ENCODE measurements around the gene CDH26.

- TF ChIP-seq CTCF (conservative IDR thresholded peaks at IDR 0.05 in 1 of 2, IDR thresholded peaks at IDR 0.05 in 1 of 2; ENCODE audit: extremely low read depth in 1 of 2, insufficient read depth in 1 of 2, low read depth in 1 of 2, low read length in 2 of 2) (no peak), EZH2 (IDR thresholded peaks at IDR 0.05; ENCODE audit: borderline replicate concordance, low read length) (no peak)
Measured at GRCh38 chr20:59987135-59987534, 28.9 kb downstream of the CDH26 start.

Measured in mammary epithelial cell (primary cell).